Peyer's patch (tissue), 4 donors: ENCODE measurements around the gene ARMC2.

Experiments used
- POLR2A ChIP-seq, 2 donors: fragments of 450-650 bp; IDR thresholded peaks; one replicate each; pipeline ENCODE4 v1.5.1; 2017; ENCODE audit warnings: antibody characterized with exemption in 2 of 2, mild to moderate bottlenecking in 2 of 2, moderate library complexity in 2 of 2
- TF ChIP-seq, protein P1 (sequence below), 6 experiments: fragments of 450-650 bp in 4 of 6; fragments of 200-600 bp in 2 of 6; sonication (generic) in 1 of 6; IDR thresholded peaks; one replicate each; pipeline ENCODE4 v1.5.1; 2017 to 2019; ENCODE audit warnings: antibody characterized with exemption in 6 of 6, mild to moderate bottlenecking in 3 of 6, moderate library complexity in 1 of 6

DNA sequence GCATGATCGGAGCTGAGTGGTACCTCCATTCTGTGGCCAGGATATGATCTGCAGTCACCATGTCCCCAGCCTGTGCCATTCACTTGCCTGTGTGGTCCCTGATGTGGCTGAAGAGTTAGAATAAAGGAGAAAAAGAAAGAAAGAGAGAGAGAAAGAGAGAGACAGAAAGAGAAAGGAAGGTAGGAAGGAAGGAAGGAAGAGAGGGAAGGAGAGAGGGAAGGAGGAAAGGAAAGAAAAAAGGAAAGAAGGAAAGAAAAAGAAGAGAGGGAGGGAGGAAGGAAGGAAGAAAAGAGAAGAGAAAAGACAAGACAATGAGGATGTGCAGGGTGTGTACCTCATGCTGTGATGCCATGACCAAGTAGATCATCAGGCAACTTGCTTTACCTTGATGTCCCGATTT is 22.1 kb downstream of the ARMC2 start:
- TF ChIP-seq POLR2A (IDR thresholded peaks at IDR 0.05), result no peak
- TF ChIP-seq, protein P1, sequence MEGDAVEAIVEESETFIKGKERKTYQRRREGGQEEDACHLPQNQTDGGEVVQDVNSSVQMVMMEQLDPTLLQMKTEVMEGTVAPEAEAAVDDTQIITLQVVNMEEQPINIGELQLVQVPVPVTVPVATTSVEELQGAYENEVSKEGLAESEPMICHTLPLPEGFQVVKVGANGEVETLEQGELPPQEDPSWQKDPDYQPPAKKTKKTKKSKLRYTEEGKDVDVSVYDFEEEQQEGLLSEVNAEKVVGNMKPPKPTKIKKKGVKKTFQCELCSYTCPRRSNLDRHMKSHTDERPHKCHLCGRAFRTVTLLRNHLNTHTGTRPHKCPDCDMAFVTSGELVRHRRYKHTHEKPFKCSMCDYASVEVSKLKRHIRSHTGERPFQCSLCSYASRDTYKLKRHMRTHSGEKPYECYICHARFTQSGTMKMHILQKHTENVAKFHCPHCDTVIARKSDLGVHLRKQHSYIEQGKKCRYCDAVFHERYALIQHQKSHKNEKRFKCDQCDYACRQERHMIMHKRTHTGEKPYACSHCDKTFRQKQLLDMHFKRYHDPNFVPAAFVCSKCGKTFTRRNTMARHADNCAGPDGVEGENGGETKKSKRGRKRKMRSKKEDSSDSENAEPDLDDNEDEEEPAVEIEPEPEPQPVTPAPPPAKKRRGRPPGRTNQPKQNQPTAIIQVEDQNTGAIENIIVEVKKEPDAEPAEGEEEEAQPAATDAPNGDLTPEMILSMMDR (IDR thresholded peaks at IDR 0.05), result no peak
